ENCODE results near the gene LYPD6B. TPM values are rescaled to one million over a fixed set of nuclear protein-coding genes. Genes with fewer than 3 reads are reported as not detected.

LYPD6B gene
- total and polyA plus RNA-seq, 10 of the 15 experiments (the other 5 are each of a cell fraction or from before 2014, with no cell fraction given), result 1.0 to 6.6 (median 4.0) TPM

GRCh38 chr2:149068996-149069888, 30.7 kb downstream of the LYPD6B start:
- DNase-seq (ENCODE audit: low read depth, low spot score) (no peak), FAIRE-seq (no peak), ATAC-seq (no peak)
- ChIA-PET POLR2A (no interaction called here), SMC1A (ENCODE audit: uncharacterized antibody, unreplicated experiment) (interaction anchor here (0.9 kb wide), 1 partner anchor 17 kb away, joined by 3 read pairs; no protein-coding TSS in a partner anchor), RAD21 (ENCODE audit: unreplicated experiment) (no interaction called here), CTCF (no interaction called here)
- H3K36me3 ChIP-seq (ENCODE audit: control insufficient read depth in 2 of 2, insufficient read depth in 2 of 2, low read length in 1 of 2), result no peaks in the 10 kb centered on the region
- H3K9ac ChIP-seq (ENCODE audit: control insufficient read depth, insufficient read depth, low read length), result no peak overlapping the region
- no peaks in the 10 kb centered on the region for H3K27me3 ChIP-seq (replicated peaks in 1 of 2; ENCODE audit: control insufficient read depth in 2 of 2, insufficient read depth in 2 of 2, low read length in 1 of 2)
- no peaks in the 10 kb centered on the region for H3K79me2 ChIP-seq (ENCODE audit: control insufficient read depth, insufficient read depth, low read length)
- in situ Hi-C loops (cut with MboI), result no loop called here
- no peak overlapping the region for H3K4me2 ChIP-seq (ENCODE audit: control insufficient read depth, insufficient read depth)
- peaks cover 6% of the 10 kb centered on the region for H3K4me1 ChIP-seq (ENCODE audit: control insufficient read depth, insufficient read depth, low read length)
- H3K9me3 ChIP-seq (replicated peaks; ENCODE audit: control insufficient read depth, insufficient read depth, low read length), result no peaks in the 10 kb centered on the region; the same call in 2 of the 3 replicates
- no peaks in the 10 kb centered on the region for H4K20me1 ChIP-seq (ENCODE audit: control insufficient read depth, insufficient read depth)
- no TSS peak for BruUV-seq (replicated peaks)
- no peak overlapping the region; the same call in 1 of the 2 replicates for H3K27ac ChIP-seq (ENCODE audit: control insufficient read depth, insufficient read depth)
- H3K4me3 ChIP-seq, result no peak overlapping the region
- TF ChIP-seq STAT3 (IDR thresholded peaks at IDR 0.05; ENCODE audit: low read depth, low read length), result no peak
- TF ChIP-seq BRCA1 (IDR thresholded peaks at IDR 0.05; ENCODE audit: low read depth, low read length), result no peak
- TF ChIP-seq TCF12 (IDR thresholded peaks at IDR 0.05; ENCODE audit: low read depth, low read length), result no peak
- TF ChIP-seq MEF2B (IDR thresholded peaks at IDR 0.05; ENCODE audit: partially characterized antibody, poor library complexity, severe bottlenecking), result no peak
- no peak for TF ChIP-seq E4F1 (IDR thresholded peaks at IDR 0.05; ENCODE audit: borderline replicate concordance, partially characterized antibody)
- TF ChIP-seq HSF1 (IDR thresholded peaks at IDR 0.05; ENCODE audit: low read depth, low read length), result no peak
- TF ChIP-seq GATAD2B (conservative IDR thresholded peaks at IDR 0.05; ENCODE audit: low read depth), result no peak
- TF ChIP-seq SPI1 (IDR thresholded peaks at IDR 0.05; ENCODE audit: borderline replicate concordance, insufficient read depth, low read depth, low read length), result no peak
- TF ChIP-seq ZSCAN29 (IDR thresholded peaks at IDR 0.05), result no peak
- no peak for TF ChIP-seq SMARCA5 (IDR thresholded peaks at IDR 0.05)
- TF ChIP-seq HDGF (IDR thresholded peaks at IDR 0.05), result no peak
- no peak for TF ChIP-seq BHLHE40 (IDR thresholded peaks at IDR 0.05; ENCODE audit: borderline replicate concordance in 1 of 2, low read depth in 2 of 2, low read length in 1 of 2)
- no peak for TF ChIP-seq PBX3 (IDR thresholded peaks at IDR 0.05; ENCODE audit: insufficient replicate concordance, low read depth, low read length)
- no peak for TF ChIP-seq KLF5 (IDR thresholded peaks at IDR 0.05; ENCODE audit: partially characterized antibody)
- TF ChIP-seq CBX3 (IDR thresholded peaks at IDR 0.05; ENCODE audit: borderline replicate concordance, low read depth), result no peak
- no peak for TF ChIP-seq SP1 (IDR thresholded peaks at IDR 0.05; ENCODE audit: low read depth, low read length)
- no peak for TF ChIP-seq RBBP5 (conservative IDR thresholded peaks at IDR 0.05)
- no peak for TF ChIP-seq IRF3 (IDR thresholded peaks at IDR 0.05)
- intact Hi-C loops (cut with micrococcal nuclease; ENCODE audit: unreplicated experiment), result no loop called here
- peak overlapping the region; percentile 19; the same call in 1 of the 2 replicates for H2AFZ ChIP-seq (ENCODE audit: control insufficient read depth, low read depth, low read length)
- WGBS (ENCODE audit: insufficient coverage, insufficient replicate concordance, low lambda C conversion rate, missing lambda C conversion rate), result 61% methylated on average over 5 of the region's 5 CpGs
